IMR-90 (cell line): ENCODE data around the gene FAM110A. TPM values are rescaled to one million over a fixed set of nuclear protein-coding genes. Genes with fewer than 3 reads are reported as not detected.

Source experiments
- polyA plus RNA-seq, 3 experiments: library from polyadenylated mRNA; depleted of rRNA; stranded (reverse); fragments of >200 nt; gene quantifications; 2 replicates each; pipeline ENCODE4 v1.2.3, GENCODE V29; 2012; ENCODE audit warnings: low replicate concordance in 1 of 3
- total RNA-seq: library from RNA; depleted of rRNA; stranded (reverse); fragments of >200 nt; gene quantifications from 2 replicates; pipeline ENCODE4 v1.2.3, GENCODE V29; 2012; rRNA removed

The FAM110A gene
- total and polyA plus RNA-seq, 2 of the 4 experiments (the other 2 are of a cell fraction) = 0.36 to 3.6 TPM

Other genes starting within 250 kb of the FAM110A start
- not detected in 2 replicates for gene TCF15, start 223.4 kb upstream of the FAM110A start, total RNA-seq
- not detected in 2 replicates for gene TCF15, start 223.4 kb upstream of the FAM110A start, polyA plus RNA-seq (2012; rRNA removed)
- 63.0 and 71.2 TPM in 2 replicates for gene SRXN1, start 180.5 kb upstream of the FAM110A start, total RNA-seq
- 41.1 and 51.2 TPM in 2 replicates for gene SRXN1, start 180.5 kb upstream of the FAM110A start, polyA plus RNA-seq (2012; rRNA removed)
- not detected in 2 replicates for gene SCRT2, start 157.9 kb upstream of the FAM110A start, total RNA-seq
- not detected in 2 replicates for gene SCRT2, start 157.9 kb upstream of the FAM110A start, polyA plus RNA-seq (2012; rRNA removed)
- gene SLC52A3, start 65.2 kb upstream of the FAM110A start, total RNA-seq = not detected in 2 replicates
- not detected in 2 replicates for gene SLC52A3, start 65.2 kb upstream of the FAM110A start, polyA plus RNA-seq (2012; rRNA removed)
- not detected in 2 replicates for gene ANGPT4, start 82.6 kb downstream of the FAM110A start, total RNA-seq
- not detected in 2 replicates for gene ANGPT4, start 82.6 kb downstream of the FAM110A start, polyA plus RNA-seq (2012; rRNA removed)
- not detected in 2 replicates for gene RSPO4, start 168.6 kb downstream of the FAM110A start, total RNA-seq
- gene RSPO4, start 168.6 kb downstream of the FAM110A start, polyA plus RNA-seq (2012; rRNA removed) = not detected in 2 replicates